Activated CD4-positive, CD25-positive, alpha-beta regulatory T cell treated with anti-CD3 and anti-CD28 coated beads, Interleukin-2, amount 50 U/mL, for 72 hours (primary cell): ENCODE data around the gene PHF1.

ENCODE experiments used
- DNase-seq: peaks from one replicate; pipeline ENCODE4 v3.0.0; 2021

PHF1 gene

DNA sequence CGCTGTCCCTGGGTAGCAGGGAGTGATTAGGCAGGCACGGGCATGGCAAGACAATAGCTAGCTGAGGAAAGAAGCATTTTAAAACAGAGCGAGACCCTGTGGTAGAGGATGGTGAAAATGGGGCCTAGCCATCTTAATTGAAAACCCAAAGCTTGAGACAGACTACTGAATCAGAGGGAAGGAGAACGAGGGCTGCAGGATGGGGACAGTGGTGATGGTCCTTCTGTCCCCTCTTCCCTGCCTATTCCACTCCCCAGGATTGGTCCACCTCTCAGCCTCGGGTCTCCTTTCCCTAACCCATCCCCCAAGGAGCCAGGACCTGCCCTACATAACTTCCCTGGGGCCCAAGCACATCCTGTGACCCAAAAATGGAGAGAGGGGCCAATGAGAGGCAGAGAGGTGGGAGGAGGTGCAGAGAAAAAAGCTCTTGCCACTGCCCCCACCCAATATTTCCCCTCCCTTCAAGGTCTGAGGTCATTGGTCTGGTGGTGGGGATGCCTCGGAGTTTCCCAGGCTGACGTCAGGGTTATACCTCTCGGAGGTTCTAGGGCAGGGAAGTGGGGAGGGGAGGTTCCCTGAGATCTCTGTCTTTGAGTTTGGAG, 8.0 kb downstream of the PHF1 start:
- no peak for DNase-seq

DNA sequence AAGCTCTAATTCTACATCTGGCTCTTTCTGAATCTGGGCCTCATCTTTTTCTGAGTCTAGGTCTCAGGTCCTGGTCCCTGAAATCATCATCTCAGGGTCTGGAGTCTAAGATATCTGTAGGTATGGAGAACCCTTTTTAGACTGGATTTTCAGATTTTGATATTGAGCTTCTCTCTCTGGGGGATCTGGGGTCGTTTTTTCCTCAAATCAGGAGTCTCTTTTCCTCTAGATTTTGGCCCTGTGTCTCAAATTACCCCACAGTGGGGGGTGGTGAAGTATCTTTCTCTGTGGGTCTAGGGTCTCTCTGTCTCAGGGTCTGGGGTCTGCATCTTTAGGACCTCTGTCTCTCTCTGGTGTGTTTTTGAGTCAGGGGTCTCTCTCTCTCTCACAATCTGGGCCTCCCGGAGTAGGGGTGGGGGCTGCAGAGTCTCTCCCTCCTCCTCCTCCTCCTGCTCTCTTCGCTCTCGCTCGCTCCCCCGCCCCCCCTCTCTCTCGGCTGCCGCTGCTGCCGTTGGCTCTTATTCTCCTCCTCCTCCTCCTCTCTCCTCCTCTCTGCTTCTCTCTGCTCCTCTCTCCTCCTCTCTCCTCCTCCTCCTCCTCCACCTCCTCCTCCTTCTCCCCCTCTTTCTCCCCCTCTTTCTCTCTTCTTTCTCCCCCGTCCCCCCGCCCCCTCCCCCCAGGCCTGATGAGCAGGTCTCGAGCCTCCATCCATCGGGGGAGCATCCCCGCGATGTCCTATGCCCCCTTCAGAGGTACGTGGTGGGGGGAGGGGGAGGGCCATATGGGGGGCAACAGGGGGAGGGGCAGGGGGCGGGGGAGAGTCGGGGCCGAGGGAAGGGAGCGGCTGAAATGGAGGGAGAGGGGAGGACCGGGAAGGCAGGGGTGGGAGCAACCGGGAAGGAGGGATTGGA, 9.0 kb downstream of the PHF1 start, which contains the start of gene SYNGAP1:
TSS of gene SYNGAP1 (plus strand) at position 486 of the 911 bp plus-strand sequence. CDS start at position 686, 200 bp downstream.
- no peak for DNase-seq

DNA sequence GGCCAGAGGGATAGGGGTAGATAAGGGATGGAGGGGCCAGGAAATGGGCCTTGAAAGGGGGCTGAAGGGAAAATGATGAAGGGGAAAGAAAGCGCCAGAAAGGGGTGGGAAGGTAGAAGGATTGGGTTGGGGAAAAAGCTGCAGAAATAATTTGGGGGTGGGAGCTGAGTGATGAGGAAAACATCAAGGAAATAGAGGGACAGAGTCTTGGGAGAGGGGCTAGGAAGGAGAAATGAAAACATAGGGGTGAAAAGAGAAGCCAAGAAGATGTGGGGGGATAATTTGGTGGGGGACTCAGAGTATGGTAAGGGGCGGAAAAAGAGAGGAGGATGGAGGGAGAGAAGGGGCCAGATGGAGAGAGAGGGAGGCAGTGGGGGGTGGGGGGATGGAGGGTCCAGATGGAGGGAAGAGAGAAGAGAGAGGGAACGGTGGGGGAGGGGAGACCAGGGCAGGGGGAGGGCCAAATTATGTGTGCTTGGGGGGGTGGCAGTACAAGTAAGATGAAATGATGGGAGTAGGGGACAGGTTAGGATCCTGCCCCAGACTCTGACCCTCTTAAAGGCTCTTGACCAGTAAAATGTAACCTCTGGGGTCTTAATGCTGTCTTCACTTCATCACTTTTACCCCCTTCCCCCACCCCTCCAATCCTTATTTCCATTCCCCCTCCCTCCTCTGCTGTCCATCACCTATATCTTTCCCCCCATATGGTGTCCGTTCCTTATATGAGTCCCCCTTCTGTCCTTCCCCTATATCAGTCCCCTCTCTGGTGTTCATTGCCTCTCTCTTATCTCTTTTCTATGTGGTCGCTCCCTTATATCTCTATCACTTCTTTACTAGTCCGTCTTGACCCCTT, 9.9 kb downstream of the PHF1 start:
- DNase-seq, result no peak

DNA sequence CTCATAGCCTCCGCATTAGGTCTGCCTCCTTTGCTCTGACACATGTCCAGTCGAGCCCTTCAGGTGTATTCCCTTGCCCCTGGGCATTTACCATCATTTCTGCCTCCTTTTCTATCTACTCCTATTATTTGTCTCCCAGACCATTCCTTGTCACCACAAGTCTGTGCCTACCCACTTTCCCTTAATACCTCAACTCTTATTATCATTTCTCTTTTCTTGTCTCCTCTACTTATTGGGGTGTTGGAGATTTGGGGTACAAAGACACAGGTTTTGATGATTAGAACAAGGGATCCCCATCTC, 10.5 kb downstream of the PHF1 start:
- no peak for DNase-seq

DNA sequence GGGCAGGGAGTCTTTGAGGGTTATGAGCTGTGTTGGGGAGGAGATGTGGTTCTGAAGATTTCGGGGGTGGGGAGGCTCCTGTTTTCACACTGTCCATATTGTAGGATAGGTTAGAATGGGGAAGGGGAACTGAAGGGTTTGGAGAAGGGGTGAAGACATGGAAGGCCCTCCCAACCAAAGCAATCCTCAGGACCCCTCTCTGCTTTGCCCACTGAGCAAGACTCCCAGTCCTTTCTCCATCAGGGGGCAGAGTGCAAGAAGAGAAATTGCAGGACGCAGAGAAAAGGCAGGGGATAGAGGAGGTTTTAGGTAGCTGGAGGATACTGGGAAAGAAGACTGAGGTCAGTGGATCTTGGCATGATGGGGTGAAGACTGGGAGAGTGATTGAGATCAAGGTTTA, 13.0 kb downstream of the PHF1 start:
- no peak for DNase-seq

DNA sequence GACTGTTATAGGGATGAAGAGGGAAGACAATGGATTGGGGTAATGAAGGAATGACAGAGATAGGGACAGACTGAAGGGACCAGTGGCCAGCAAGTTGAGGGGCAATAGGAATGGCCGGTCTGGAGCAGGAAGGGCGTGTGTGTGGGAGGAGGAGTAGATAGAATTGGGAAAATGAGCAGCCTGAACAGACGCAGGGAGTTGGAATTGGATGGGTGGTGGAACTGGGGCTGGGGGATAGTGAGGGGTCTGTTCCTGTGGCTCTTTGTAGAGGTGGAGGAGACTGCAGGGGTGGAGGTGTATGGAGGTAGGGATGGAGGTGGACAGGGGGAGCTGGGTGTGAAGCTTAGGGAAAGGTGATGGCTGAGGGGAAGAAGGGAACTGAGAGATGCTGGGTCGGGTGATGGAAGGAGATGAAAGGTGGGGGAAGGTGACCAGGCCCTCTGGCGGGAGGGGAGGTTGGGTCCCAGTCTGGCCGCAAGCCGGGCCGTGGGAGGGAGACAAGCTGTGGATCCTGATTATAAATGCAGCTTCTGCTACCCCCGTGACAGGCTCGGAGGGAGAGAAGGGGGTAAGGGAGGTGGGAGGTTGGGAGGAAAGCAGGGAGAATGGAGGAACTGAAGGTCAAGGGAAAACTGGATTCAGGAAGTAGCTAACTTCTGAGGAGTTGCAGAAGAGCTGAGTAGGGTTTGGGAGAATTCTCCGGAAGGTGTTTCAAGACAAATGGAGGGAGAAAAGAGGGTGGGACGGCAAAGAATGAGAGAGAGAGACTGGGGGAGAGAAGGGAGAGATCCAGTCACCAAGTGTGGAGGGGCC, 14.2 kb downstream of the PHF1 start:
- no peak for DNase-seq

DNA sequence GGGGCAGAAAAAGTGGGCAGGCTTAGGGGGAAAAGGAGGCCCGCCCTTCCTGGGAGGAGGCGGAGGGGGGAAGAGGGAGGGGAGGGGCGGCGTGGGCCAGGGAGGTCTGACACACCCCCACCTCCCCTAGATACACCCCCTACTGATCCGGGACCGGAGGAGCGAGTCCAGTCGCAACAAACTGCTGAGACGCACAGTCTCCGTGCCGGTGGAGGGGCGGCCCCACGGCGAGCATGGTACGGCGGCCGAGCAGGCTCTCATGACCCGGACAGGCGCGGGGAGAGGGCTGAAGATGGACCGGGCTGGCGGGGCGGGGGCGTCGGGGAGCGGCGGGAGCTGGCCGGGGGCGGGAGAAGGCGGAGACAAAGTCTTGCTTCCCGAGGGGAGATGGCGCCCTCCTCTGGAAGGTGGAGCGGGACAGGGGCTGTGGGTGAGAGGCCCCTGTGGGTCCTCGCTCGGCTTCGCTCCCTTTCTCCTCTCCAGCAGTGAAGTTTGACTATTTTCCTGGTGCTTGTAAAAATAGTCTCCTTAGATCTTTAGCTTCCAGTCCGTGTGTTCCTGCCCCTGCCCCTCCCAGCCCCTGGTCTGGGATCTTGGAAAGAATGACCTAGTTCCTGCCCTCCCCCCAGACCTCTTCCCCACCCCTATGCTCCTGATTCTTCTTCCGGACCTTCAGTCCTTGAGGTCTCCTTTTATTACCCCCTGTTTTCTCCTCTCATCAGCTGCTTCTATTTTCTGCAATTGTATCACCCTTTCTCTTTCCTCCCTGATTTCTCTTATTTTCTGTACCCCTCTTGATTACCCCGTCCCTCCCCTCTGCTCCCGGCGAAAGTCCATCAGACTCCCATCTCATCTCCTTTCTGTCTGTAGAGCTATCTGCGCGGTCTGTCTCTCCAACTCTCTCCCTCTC, 15.1 kb downstream of the PHF1 start:
- peak; percentile 78 for DNase-seq

DNA sequence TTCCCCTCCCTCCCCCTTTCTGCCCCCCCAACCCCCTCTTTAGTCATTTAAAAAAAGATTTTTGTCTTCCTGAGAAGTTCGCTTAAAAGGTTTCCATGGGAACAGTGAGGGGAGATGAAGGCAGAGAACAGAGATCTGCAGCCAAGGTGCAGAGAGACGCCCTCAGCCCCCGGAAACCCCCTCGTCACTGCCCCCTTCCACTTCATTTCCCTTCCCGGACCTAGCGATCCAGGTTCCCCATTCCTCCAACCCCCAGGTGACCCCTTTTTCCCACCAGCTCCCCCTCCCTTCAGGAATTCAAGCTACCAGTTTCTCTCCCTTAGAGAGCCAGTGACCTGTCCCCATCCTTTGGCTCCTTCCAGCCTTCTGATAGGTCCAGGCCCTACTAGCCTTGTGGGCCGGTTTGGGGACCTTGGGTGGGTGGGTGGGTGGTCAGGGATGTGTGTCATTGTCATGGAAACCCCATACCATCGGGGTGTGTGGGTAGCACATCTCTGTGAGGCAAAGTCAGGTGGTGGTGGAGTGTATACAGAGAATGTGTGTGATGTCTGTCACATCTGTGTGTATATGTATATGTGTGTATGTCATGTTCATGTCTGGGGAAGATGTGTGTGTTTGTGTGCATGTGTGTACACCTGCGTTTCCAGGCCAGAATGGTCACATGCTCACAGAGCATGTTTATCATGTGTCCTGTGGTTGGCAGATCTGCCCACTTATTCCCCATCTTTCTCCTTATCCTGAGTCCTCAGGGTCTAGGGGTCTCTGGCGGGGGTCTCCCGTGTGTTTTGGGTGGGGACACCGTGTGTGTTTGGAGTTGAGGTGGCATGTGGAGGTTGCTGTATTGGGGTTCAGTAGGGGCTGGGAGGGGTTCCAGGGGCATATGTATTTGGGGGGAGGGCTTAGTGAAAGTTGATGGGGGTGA, 16.0 kb downstream of the PHF1 start:
- DNase-seq, result no peak

DNA sequence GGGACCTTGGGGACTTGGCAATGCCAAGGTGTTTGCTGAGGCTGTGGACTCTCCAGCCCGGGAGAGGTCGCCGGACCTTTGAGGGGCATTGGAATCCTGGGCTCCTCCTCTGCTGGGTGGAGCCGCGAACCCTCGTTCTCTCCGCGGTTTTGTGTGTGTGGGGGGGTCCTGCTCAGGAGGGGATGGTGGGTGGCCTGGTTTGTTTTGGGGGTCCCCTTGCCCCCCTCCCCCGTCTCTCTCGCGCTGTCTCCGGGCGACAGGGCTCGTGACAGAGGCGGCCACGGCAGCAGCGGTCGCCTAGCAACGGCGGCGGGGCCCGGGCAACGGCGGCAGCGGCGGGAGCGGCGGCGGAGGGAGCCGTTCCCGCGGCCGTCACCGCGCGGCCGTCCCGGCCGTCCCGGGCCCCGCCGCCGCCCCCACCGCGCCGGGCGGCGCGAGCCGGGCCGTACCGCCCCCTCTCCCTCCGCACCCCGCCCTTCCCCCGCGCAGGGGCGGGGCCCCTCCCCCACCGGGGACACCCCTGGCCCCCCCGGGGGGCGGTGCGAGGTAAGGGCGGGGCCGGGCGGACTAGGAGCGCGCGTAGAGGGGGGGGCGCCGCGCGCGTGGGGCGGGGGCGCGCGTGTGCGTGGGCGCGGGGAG, 16.9 kb downstream of the PHF1 start:
- peak; percentile 61 for DNase-seq

DNA sequence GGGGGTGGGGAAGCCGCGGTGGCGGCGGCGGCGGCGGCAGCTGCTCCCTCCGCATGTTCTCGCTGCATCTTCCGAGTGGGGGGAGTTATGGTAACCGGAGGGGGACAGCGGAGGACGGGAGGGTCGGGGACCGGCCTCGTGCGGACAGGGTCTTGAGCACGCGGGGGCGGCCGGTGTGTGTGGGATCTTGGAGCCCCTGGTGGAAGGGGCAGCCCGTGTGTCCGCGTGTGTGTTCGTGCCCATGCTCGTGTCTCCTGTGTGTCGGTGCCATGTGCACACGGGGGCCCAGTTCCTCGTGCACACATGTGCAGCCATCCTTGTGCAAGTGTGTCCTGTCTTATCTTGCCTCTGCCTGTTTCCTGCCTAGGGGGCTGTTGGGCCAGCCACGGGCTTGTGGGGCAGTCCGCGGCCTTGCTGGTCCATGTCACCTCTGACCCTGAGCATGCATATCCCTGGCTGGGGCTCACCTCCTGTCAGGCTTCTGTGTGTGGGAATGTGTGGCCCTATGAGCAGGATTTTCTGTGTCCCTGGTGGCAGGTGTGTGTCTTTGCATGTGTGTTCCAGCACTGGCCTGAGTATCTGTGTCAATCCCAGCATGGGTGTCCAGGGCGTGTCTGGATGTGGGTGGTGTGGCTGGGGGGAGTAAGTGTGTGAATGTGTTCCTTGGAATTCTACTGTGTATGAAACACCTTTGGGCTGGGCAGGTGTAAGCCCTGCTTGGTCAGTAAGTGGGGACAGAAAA, 17.6 kb downstream of the PHF1 start:
- no peak for DNase-seq

DNA sequence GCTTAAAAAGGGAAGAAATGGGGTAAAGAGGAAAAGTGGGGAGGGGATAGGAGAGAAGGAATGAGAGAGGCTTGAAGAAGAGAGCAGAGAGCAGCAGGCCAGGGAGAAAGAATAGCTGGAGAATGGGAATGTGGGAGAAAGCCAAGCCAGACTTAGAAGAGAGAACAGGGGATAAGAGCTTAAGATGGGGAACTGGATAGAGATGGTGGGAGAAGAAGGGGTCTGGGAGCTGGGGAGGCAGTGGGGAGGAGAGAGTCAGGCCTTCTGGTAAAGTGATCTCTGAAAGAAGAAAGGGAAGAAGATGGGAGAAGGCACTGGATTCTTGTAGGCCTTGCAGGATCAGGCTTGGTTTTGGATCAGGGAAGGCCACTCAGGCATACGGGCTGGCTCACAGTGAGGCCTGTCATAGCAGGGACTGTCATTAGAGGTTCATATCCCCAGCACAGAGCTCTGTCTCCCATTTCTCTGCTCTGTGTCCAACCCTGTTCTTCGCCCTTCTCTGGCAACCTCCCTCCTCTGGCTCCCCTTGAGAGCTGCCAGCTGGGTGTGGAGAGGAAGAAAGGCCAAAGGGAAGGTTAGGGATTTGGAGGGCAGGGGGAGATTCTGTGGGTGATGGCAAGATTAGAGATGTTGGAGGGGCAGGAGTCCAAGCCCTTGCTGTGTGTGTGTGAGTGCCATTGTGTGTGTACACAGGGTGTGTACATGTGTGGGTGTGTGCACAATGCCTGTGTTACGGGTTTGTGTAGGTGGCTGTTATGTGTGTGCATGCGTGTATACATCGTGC, 18.3 kb downstream of the PHF1 start:
- no peak for DNase-seq

DNA sequence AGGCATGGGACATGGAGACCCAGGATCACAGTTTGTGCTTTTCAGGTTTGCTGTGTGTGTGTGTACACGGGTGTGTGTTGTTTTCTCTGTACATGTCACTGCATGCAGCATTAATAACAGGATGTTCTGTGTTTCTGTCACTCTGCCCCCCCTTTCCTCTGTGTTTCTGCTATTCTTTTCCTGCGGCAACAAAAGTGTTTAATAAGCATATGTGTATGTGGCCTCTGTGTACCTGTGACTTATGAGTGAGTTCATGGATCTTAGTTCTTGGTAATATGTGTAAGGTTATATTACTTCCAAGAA, 18.9 kb downstream of the PHF1 start:
- DNase-seq, result no peak

DNA sequence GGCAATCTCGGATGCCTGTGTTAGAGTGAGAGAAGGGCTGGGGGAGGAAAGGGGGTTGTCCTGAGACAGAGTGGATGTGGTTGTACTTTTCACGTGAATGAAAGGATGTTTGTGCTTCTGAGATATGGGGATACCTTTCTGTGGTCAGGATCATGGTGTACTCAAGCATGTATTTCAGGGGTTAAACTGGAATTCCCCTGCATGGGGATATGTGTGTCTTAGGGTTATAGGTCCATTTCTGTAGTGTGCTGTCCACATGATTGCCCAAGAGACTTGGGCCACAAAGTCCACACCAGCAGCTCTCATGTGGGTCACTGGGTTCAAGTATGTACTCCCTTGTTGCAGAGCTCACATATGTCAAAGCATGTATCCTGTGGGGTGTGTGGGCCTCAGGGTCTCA, 19.5 kb downstream of the PHF1 start:
- DNase-seq, result no peak

DNA sequence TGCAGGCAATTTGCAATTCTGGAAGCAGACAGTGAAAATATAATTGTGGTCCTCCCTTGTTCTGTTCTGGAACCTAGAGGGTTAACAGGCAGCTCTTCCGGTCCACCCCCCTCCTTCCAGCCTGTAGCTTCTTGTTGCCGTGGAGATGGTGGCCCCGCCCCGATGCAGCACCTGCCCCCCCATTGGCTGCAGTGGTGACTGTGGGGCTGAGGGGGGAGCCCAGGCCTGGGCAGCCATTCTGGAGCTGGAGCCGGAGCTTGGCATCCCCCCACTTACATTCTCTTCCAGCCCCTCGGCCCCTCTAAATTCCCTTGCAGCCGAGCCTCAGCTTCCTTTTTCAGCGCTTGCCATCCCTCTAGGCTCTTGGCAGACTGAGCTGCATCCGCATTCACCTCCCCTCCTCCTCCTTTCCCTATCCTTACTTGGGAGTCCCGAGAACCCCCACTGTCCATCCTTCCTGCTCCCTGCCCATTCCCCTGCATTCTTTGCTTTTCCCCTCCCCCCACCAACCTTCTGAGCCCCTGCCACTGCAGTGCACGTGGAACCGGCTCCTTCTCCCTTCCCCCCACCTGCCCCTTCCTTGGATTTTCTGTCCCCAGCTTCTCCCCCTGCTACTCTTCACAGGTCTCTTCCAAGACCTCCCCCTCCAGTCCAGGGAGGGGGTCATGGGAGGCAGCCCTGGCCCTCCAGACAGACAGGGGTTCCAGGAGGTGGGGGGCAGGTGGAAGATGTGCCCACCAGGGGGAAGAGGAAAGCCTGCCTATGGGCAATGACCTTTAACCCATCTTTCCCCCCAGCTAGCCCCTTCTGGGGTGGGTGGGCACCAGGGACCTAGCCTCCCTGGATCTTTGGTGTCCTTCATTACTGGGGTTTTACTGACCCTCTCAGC, 20.4 kb downstream of the PHF1 start:
- peak; percentile 71 for DNase-seq

DNA sequence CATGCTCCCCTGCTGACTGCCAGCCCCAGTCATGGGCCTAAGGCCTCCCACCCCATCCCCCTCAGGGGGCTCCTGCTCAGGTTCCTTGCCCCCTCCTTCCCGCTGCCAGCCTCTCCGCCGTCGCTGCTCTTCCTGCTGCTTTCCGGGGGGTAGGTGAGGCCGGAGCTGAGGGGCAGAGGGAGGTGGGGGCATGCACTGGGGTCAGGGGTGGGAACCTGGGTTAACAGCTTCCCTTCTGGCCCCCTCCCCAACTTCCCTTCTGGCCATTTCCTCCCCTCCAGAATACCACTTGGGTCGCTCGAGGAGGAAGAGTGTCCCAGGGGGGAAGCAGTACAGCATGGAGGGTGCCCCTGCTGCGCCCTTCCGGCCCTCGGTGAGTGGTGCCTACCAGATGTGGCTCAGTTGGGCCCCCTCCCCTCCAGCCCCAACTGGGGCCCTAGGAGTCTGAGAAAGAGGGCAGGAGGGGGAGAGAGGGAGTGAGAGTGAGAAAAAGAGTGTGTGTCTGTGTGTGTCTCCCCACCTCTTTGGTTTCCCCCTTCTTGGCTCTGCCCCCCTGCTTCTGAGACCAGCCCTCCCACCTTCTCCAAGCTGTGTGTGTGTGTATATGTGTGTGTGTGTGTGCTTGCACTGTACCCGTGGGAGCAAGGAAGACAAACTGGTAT, 21.2 kb downstream of the PHF1 start:
- no peak for DNase-seq

DNA sequence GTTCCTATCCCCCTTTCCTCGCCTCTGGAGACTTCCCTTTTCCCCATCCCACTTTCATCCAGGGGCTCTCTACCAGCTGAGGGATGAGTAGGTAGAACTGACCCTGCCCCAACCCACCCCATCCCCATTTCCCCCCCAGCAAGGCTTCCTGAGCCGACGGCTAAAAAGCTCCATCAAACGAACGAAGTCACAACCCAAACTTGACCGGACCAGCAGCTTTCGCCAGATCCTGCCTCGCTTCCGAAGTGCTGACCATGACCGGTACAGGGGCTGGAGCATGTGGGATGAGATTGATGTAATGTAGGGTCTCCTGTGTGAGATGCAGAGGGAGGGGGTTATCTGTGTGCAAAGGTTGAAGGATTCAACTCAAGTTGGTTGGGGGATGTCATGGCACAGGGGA, 21.7 kb downstream of the PHF1 start:
- no peak for DNase-seq

DNA sequence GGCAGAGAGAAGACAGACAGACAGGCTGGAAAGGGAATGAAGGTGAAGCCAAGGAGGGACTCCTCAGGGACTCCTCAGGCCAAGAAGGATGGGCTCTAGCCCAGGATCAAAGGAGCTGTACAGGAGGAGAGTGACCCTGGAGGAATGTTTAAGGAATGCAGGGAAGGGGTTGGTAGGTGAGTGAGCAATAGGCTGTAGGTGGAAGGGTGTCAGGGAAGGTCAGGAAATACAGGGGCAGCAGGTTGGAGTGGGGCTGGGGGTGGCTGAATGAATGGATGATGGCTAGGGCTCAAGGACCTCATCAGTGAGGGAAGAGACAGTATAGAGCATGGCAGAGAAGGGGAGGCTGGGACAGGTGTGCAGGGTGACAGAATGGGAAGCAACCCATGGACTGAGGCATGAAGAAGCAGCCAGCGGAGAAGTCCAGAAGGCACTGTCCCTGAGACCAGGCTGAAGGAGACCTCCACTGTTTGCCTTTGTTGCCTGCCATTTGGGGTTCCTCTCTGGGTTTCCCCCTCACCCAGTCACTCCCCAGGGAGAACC, 22.3 kb downstream of the PHF1 start:
- no peak for DNase-seq
